GM23338 (cell line): ENCODE measurements around the gene SCARF1. TPM values are rescaled to one million over a fixed set of nuclear protein-coding genes. Genes with fewer than 3 reads are reported as not detected.

Experiments used
- ATAC-seq: fragments of 200-7000 bp; cut with Tn5 transposase; 3 replicates; pipeline ENCODE4 v1.9.1; 2020
- DNase-seq: peaks from one replicate; pipeline ENCODE4 v3.0.0-alpha.2; 2015; ENCODE audit warnings: low spot score
- H2AFZ ChIP-seq: fragments of 200-600 bp; sonication (generic); 2 replicates; pipeline ENCODE4 v1.8.0; 2016; ENCODE audit warnings: antibody characterized with exemption, mild to moderate bottlenecking, moderate library complexity
- H3F3A ChIP-seq: fragments of 200-600 bp; sonication (generic); replicated peaks from 2 replicates; pipeline ENCODE4 v1.8.0; 2017; ENCODE audit warnings: antibody characterized with exemption, mixed run types, low read depth
- H3K27ac ChIP-seq: fragments of 200-600 bp; sonication (generic); 2 replicates; pipeline ENCODE4 v1.6.1; 2016; ENCODE audit warnings: low read depth
- H3K27me3 ChIP-seq: fragments of 200-600 bp; sonication (generic); 2 replicates; pipeline ENCODE4 v1.8.0; 2016; ENCODE audit warnings: mild to moderate bottlenecking, mixed run types, moderate library complexity; ENCODE audit not compliant: insufficient read depth
- H3K36me3 ChIP-seq: fragments of 200-600 bp; sonication (generic); 2 replicates; pipeline ENCODE4 v1.8.0; 2016; ENCODE audit warnings: mild to moderate bottlenecking; ENCODE audit not compliant: insufficient read depth
- H3K4me1 ChIP-seq: fragments of 200-600 bp; sonication (generic); 2 replicates; pipeline ENCODE4 v1.8.0; 2016; ENCODE audit warnings: mild to moderate bottlenecking, moderate library complexity; ENCODE audit not compliant: insufficient read depth
- H3K4me2 ChIP-seq: fragments of 200-600 bp; sonication (generic); 2 replicates; pipeline ENCODE4 v1.7.1; 2017; ENCODE audit warnings: mixed run types
- H3K4me3 ChIP-seq: fragments of 200-600 bp; sonication (generic); 2 replicates; pipeline ENCODE4 v1.6.1; 2016; ENCODE audit warnings: mixed run types
- H3K79me2 ChIP-seq: fragments of 200-600 bp; sonication (generic); replicated peaks from 2 replicates; pipeline ENCODE4 v1.8.0; 2017; ENCODE audit warnings: mild to moderate bottlenecking; ENCODE audit not compliant: insufficient read depth
- H3K9me2 ChIP-seq: fragments of 200-600 bp; sonication (generic); 2 replicates; pipeline ENCODE4 v1.8.0; 2017; ENCODE audit not compliant: insufficient read depth
- H4K20me1 ChIP-seq: fragments of 200-600 bp; sonication (generic); replicated peaks from 2 replicates; pipeline ENCODE4 v1.8.0; 2017; ENCODE audit warnings: mild to moderate bottlenecking; ENCODE audit not compliant: insufficient read depth
- H3K27ac Mint-ChIP-seq: 2 replicates; pipeline ENCODE4 v1.8.0; 2020; ENCODE audit warnings: inconsistent platforms, mild to moderate bottlenecking, moderate library complexity, mixed read lengths
- H3K27me3 Mint-ChIP-seq: 3 replicates; pipeline ENCODE4 v1.8.0; 2022; ENCODE audit warnings: low read depth, mild to moderate bottlenecking, moderate library complexity, mixed read lengths, inconsistent platforms; ENCODE audit not compliant: insufficient read depth, poor library complexity
- H3K36me3 Mint-ChIP-seq: 3 replicates; pipeline ENCODE4 v1.8.0; 2021; ENCODE audit warnings: low read depth, mild to moderate bottlenecking, inconsistent platforms, moderate library complexity, mixed read lengths
- H3K4me1 Mint-ChIP-seq: 3 replicates; pipeline ENCODE4 v1.8.0; 2020; ENCODE audit warnings: mild to moderate bottlenecking, inconsistent platforms, mixed read lengths
- H3K4me3 Mint-ChIP-seq: 3 replicates; pipeline ENCODE4 v1.8.0; 2021; ENCODE audit warnings: moderate library complexity, mild to moderate bottlenecking, inconsistent platforms, mixed read lengths
- H3K9me3 Mint-ChIP-seq: 3 replicates; pipeline ENCODE4 v1.8.0; 2020; ENCODE audit warnings: moderate library complexity, mild to moderate bottlenecking, inconsistent platforms, mixed read lengths
- CREB1 ChIP-seq: fragments of 250-450 bp; sonication (Bioruptor Pico); IDR thresholded peaks from 2 replicates; pipeline ENCODE4 v1.5.0; 2020; ENCODE audit warnings: low read depth, mild to moderate bottlenecking, moderate library complexity
- EZH2phosphoT487 ChIP-seq: fragments of 200-600 bp; sonication (generic); IDR thresholded peaks from one replicate; pipeline ENCODE4 v1.8.1; 2018; ENCODE audit warnings: antibody characterized with exemption; ENCODE audit not compliant: unreplicated experiment
- NANOG ChIP-seq: IDR thresholded peaks from 2 replicates; pipeline ENCODE4 v1.6.1; 2016; ENCODE audit warnings: antibody characterized with exemption, borderline replicate concordance
- STAT1 ChIP-seq: IDR thresholded peaks from one replicate; pipeline ENCODE4 v1.6.1; 2016; ENCODE audit warnings: antibody characterized with exemption; ENCODE audit not compliant: unreplicated experiment
- ZNF114 ChIP-seq: fragments of 250-450 bp; sonication (Bioruptor Pico); IDR thresholded peaks from 2 replicates; pipeline ENCODE4 v1.5.0; 2020; ENCODE audit warnings: mild to moderate bottlenecking, moderate library complexity
- polyA plus RNA-seq: library from polyadenylated mRNA; unstranded; fragments of >200 nt; fragmentation: Nextera tagmentation; extraction: Ambion mirVana; gene quantifications from 2 replicates; pipeline ENCODE4 v1.2.1, GENCODE V29; 2016
- total RNA-seq: library from RNA; depleted of rRNA; stranded (reverse); fragments of >200 nt; shearing (Covaris generic); gene quantifications from 2 replicates; pipeline ENCODE4 v1.2.3, GENCODE V29; 2014
- TF ChIP-seq, protein P1 (sequence below): fragments of 250-450 bp; sonication (Bioruptor Pico); IDR thresholded peaks from 2 replicates; pipeline ENCODE4 v1.5.0; 2020; ENCODE audit warnings: mild to moderate bottlenecking, moderate library complexity
- TF ChIP-seq, protein P2 (sequence below), 2 experiments: fragments of 200-600 bp in 1 of 2; sonication (generic) in 1 of 2; conservative IDR thresholded peaks; 2 replicates each; pipeline versions ENCODE4 v1.5.1 to v1.6.1; 2016 to 2017; ENCODE audit warnings: antibody characterized with exemption in 2 of 2, low read depth in 2 of 2, mild to moderate bottlenecking in 2 of 2, moderate library complexity in 1 of 2

The SCARF1 gene
- total and polyA plus RNA-seq, 2 experiments from 2014 or later: 0.76 to 1.6 TPM

DNA sequence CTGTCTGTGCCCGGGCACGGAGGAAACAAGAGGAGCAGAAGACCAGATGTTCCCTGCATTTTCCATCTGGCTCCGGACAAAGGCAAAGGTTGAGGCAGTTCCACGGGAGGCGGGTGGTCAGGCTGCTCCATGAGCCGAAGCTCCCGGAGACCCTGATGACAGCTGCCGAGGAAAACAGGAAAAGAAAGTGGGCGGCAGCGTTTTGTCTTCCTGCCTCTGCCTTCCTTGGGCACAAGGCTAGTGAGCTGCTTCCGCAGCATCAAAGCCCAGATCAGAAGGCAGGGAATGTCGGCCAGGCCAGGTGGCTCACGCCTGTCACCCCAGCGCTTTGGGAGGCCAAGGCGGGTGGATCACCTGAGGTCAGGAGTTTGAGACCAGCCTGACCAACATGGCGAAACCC is 33.1 kb downstream of the SCARF1 start:
- Mint-ChIP-seq H3K27me3 (peaks cover 7% of the 10 kb centered on the region), H3K9me3 (no peaks in the 10 kb centered on the region), H3K4me1 (no peaks in the 10 kb centered on the region), H3K4me3 (no peak overlapping the region), H3K36me3 (peaks cover 3% of the 10 kb centered on the region; the same call in 1 of the 3 replicates), H3K27ac (no peak overlapping the region)
- Histone ChIP-seq H3K4me1 (no peaks in the 10 kb centered on the region), H3K4me2 (no peak overlapping the region), H3F3A (no peaks in the 10 kb centered on the region), H3K4me3 (no peak overlapping the region), H3K36me3 (no peaks in the 10 kb centered on the region), H4K20me1 (no peaks in the 10 kb centered on the region), H3K9me2 (no peaks in the 10 kb centered on the region), H3K27ac (no peak overlapping the region), H3K27me3 (no peaks in the 10 kb centered on the region), H3K79me2 (no peaks in the 10 kb centered on the region), H2AFZ (no peak overlapping the region)
- ATAC-seq (no peak), DNase-seq (no peak)
- TF ChIP-seq NANOG: no peak
- TF ChIP-seq, protein P1, sequence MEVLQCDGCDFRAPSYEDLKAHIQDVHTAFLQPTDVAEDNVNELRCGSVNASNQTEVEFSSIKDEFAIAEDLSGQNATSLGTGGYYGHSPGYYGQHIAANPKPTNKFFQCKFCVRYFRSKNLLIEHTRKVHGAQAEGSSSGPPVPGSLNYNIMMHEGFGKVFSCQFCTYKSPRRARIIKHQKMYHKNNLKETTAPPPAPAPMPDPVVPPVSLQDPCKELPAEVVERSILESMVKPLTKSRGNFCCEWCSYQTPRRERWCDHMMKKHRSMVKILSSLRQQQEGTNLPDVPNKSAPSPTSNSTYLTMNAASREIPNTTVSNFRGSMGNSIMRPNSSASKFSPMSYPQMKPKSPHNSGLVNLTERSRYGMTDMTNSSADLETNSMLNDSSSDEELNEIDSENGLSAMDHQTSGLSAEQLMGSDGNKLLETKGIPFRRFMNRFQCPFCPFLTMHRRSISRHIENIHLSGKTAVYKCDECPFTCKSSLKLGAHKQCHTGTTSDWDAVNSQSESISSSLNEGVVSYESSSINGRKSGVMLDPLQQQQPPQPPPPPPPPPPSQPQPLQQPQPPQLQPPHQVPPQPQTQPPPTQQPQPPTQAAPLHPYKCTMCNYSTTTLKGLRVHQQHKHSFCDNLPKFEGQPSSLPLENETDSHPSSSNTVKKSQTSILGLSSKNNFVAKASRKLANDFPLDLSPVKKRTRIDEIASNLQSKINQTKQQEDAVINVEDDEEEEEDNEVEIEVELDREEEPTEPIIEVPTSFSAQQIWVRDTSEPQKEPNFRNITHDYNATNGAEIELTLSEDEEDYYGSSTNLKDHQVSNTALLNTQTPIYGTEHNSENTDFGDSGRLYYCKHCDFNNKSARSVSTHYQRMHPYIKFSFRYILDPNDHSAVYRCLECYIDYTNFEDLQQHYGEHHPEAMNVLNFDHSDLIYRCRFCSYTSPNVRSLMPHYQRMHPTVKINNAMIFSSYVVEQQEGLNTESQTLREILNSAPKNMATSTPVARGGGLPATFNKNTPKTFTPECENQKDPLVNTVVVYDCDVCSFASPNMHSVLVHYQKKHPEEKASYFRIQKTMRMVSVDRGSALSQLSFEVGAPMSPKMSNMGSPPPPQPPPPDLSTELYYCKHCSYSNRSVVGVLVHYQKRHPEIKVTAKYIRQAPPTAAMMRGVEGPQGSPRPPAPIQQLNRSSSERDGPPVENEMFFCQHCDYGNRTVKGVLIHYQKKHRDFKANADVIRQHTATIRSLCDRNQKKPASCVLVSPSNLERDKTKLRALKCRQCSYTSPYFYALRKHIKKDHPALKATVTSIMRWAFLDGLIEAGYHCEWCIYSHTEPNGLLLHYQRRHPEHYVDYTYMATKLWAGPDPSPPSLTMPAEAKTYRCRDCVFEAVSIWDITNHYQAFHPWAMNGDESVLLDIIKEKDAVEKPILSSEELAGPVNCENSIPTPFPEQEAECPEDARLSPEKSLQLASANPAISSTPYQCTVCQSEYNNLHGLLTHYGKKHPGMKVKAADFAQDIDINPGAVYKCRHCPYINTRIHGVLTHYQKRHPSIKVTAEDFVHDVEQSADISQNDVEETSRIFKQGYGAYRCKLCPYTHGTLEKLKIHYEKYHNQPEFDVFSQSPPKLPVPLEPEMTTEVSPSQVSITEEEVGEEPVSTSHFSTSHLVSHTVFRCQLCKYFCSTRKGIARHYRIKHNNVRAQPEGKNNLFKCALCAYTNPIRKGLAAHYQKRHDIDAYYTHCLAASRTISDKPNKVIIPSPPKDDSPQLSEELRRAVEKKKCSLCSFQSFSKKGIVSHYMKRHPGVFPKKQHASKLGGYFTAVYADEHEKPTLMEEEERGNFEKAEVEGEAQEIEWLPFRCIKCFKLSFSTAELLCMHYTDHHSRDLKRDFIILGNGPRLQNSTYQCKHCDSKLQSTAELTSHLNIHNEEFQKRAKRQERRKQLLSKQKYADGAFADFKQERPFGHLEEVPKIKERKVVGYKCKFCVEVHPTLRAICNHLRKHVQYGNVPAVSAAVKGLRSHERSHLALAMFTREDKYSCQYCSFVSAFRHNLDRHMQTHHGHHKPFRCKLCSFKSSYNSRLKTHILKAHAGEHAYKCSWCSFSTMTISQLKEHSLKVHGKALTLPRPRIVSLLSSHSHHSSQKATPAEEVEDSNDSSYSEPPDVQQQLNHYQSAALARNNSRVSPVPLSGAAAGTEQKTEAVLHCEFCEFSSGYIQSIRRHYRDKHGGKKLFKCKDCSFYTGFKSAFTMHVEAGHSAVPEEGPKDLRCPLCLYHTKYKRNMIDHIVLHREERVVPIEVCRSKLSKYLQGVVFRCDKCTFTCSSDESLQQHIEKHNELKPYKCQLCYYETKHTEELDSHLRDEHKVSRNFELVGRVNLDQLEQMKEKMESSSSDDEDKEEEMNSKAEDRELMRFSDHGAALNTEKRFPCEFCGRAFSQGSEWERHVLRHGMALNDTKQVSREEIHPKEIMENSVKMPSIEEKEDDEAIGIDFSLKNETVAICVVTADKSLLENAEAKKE (CRISPR knock-in tag): no peak
- TF ChIP-seq CREB1: no peak
- TF ChIP-seq STAT1: no peak
- TF ChIP-seq ZNF114: no peak
- no peak for TF ChIP-seq EZH2phosphoT487

DNA sequence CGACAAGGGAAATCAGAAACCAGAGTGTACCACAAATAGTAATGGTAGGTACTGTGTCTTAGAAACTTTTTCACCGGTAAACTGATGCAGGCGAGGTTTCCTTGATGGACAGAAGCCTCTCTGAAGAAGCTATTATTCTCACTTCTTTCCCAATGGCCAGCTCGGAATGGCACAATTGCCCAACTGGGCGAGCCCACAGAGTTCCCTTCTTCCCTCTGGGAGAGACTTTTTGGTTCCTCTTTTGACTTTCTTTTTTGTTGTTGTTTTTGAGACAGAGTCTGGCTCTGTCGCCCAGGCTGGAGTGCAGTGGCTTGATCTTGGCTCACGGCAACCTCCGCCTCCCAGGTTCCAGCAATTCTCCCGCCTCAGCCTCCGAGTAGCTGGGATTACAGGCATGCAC is 33.8 kb downstream of the SCARF1 start:
- Mint-ChIP-seq H3K4me1 (0 out of 3 replicates have a peak, but pooled peaks cover 2% of the 10 kb centered on the region), H3K4me3 (no peak overlapping the region), H3K9me3 (no peaks in the 10 kb centered on the region), H3K27ac (no peak overlapping the region), H3K27me3 (peaks cover 8% of the 10 kb centered on the region), H3K36me3 (peaks cover 3% of the 10 kb centered on the region; the same call in 1 of the 3 replicates)
- Histone ChIP-seq H3K79me2 (no peaks in the 10 kb centered on the region), H3K4me3 (no peak overlapping the region), H3K9me2 (no peaks in the 10 kb centered on the region), H3F3A (no peaks in the 10 kb centered on the region), H3K27me3 (no peaks in the 10 kb centered on the region), H3K4me2 (no peak overlapping the region), H4K20me1 (no peaks in the 10 kb centered on the region), H3K36me3 (no peaks in the 10 kb centered on the region), H3K27ac (no peak overlapping the region), H3K4me1 (no peaks in the 10 kb centered on the region), H2AFZ (no peak overlapping the region)
- ATAC-seq: no peak
- DNase-seq: no peak
- TF ChIP-seq, protein P2, sequence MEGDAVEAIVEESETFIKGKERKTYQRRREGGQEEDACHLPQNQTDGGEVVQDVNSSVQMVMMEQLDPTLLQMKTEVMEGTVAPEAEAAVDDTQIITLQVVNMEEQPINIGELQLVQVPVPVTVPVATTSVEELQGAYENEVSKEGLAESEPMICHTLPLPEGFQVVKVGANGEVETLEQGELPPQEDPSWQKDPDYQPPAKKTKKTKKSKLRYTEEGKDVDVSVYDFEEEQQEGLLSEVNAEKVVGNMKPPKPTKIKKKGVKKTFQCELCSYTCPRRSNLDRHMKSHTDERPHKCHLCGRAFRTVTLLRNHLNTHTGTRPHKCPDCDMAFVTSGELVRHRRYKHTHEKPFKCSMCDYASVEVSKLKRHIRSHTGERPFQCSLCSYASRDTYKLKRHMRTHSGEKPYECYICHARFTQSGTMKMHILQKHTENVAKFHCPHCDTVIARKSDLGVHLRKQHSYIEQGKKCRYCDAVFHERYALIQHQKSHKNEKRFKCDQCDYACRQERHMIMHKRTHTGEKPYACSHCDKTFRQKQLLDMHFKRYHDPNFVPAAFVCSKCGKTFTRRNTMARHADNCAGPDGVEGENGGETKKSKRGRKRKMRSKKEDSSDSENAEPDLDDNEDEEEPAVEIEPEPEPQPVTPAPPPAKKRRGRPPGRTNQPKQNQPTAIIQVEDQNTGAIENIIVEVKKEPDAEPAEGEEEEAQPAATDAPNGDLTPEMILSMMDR (conservative IDR thresholded peaks at IDR 0.05; ENCODE audit: low read depth in 2 of 2): no peak
